Natural killer cell treated with Interleukin-12 subunit alpha and Interleukin-12 subunit beta and Interleukin-15 and Interleukin-18, amount 100 ng/mL, for 72 hours (primary cell): ENCODE results near the gene RAB12. TPM values are rescaled to one million over a fixed set of nuclear protein-coding genes. Genes with fewer than 3 reads are reported as not detected.
"Not testable (repeated sequence)": the region's sequence is repeated elsewhere in the genome, so short reads cannot be mapped to it uniquely, and the experiment has no call there.

Experiments used
- ATAC-seq, 2 donors: fragments of 150-1000 bp; cut with Tn5 transposase in 1 of 2; sonication (Bioruptor Pico), chemical (Tn5 transposase) in 1 of 2; 2 replicates each; pipeline ENCODE4 v1.10.0; 2021
- DNase-seq: peaks from one replicate; pipeline ENCODE4 v3.0.0; 2022; ENCODE audit warnings: low spot score
- H3K27ac Mint-ChIP-seq, 2 donors: 1 replicate in 1 of 2; 2 replicates in 1 of 2; pipeline ENCODE4 v1.8.0; 2022; ENCODE audit warnings: mixed read lengths in 2 of 2, mild to moderate bottlenecking in 1 of 2, moderate library complexity in 1 of 2
- H3K27me3 Mint-ChIP-seq, 2 donors: 1 replicate in 1 of 2; 2 replicates in 1 of 2; pipeline ENCODE4 v1.8.0; 2022; ENCODE audit warnings: mixed read lengths in 2 of 2
- H3K36me3 Mint-ChIP-seq: one replicate; pipeline ENCODE4 v1.8.0; 2022; ENCODE audit warnings: mixed read lengths
- H3K4me1 Mint-ChIP-seq, 2 donors: 1 replicate in 1 of 2; 2 replicates in 1 of 2; pipeline ENCODE4 v1.8.0; 2022; ENCODE audit warnings: low read depth in 2 of 2, mixed read lengths in 2 of 2, mild to moderate bottlenecking in 1 of 2
- H3K4me3 Mint-ChIP-seq: one replicate; pipeline ENCODE4 v1.8.0; 2022; ENCODE audit warnings: mixed read lengths
- H3K9me3 Mint-ChIP-seq: 2 replicates; pipeline ENCODE4 v1.8.0; 2022; ENCODE audit warnings: mixed read lengths
- total RNA-seq, 2 donors: library from RNA; stranded (reverse); gene quantifications; one replicate each; pipeline ENCODE4 v1.2.3, GENCODE V29; 2022

RAB12 gene, protein sequence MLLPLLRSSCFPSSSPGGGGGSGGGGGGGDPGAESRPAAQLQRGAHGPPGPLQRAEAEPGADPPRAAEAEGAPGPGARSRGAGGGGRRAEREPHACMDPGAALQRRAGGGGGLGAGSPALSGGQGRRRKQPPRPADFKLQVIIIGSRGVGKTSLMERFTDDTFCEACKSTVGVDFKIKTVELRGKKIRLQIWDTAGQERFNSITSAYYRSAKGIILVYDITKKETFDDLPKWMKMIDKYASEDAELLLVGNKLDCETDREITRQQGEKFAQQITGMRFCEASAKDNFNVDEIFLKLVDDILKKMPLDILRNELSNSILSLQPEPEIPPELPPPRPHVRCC
- 10 to 100 TPM; 19.1 to 33.0 TPM for total RNA-seq

DNA sequence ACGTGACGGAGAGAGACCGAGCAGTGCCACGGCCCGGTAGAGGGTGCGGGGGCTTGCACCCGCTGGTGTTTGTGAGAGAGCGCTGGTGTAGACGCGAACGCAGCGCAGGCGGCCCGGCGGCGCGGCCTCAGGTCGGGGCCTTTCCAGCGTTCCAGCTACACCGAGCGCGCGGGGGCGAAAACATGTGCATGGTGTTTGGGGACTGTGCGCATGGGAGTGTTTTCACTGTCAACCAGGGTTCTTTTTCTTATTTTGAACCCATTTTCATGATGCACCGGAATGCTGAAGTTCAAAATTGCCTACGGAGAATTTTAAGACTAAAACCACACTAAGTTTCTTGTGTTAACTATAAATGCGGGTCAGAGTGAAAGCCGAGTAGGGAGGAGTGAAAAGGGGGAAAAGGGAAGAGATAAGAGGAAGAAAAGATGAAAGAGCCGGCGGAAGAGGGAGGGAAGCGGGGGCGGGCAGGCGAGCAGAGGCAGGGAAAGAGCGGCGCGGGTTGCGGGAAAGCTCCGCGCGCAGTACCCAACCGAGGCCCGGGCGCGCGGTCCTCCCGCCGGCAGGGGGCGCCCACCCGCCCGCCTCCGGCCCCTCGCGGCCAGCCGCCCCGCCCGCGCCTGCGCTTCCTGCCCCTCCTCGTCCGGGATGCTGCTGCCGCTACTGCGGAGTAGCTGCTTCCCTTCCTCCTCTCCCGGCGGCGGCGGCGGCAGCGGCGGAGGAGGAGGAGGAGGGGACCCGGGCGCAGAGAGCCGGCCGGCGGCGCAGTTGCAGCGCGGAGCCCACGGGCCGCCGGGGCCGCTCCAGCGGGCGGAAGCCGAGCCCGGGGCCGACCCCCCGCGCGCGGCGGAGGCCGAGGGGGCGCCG lies at the start of gene RAB12:
TSS of gene RAB12 (plus strand) at position 643 of the 864 bp plus-strand sequence. CDS start at position 646, 3 bp downstream.
- Mint-ChIP-seq H3K27me3 (peaks cover 0 to 9% of the 10 kb centered on the region in 2 donors), H3K9me3 (no peaks in the 10 kb centered on the region), H3K4me3 (peak within 1 kb of the TSS; percentile 92), H3K27ac (peak within 1 kb of the TSS; percentile 82 to 94), H3K4me1 (peaks cover 45 to 48% of the 10 kb centered on the region in 2 donors), H3K36me3 (peaks cover 11% of the 10 kb centered on the region)
- peak; percentile 94 to 96 for ATAC-seq
- DNase-seq = peak; percentile 93

DNA sequence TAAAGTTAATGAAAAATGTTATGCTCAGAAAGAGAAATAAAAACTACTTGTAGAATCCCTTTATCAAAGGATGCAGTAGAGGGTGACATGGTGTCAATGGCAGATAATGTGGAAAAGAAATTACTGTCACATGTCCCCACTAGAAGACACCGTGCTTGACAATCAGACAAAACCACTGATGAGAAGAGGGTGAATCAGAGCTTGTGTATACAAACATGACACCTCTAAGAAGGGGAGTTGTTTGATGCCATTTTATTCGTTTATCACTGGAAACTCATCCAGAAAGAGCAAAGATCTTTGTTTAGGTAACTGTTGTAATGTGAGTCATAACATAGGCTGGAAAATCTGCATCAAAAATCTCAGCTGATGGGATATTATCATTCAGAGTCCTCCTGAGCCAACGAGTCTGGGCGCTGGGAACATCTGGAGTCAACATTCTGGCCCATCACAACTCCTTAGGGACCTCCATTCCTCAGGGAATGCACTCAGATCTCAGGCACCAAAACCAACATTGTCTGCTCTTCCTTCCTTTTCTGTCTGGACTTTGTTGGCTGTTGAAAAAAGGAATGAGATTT lies 49.5 kb upstream of the RAB12 start:
- no peak overlapping the region for H3K4me3 Mint-ChIP-seq
- ATAC-seq = no peak
- peaks cover 4 to 22% of the 10 kb centered on the region in 2 donors for H3K27me3 Mint-ChIP-seq
- H3K36me3 Mint-ChIP-seq = no peaks in the 10 kb centered on the region
- no peaks in the 10 kb centered on the region for H3K9me3 Mint-ChIP-seq
- H3K27ac Mint-ChIP-seq = no peak overlapping the region
- no peaks in the 10 kb centered on the region for H3K4me1 Mint-ChIP-seq
- DNase-seq = no peak

- Mint-ChIP-seq H3K9me3 (no peaks in the 10 kb centered on the region), H3K36me3 (no peaks in the 10 kb centered on the region), H3K4me1 (no peaks in the 10 kb centered on the region), H3K27ac (no peak overlapping the region), H3K27me3 (peaks cover 4 to 22% of the 10 kb centered on the region in 2 donors), H3K4me3 (no peak overlapping the region)
- no peak for DNase-seq
- no peak for ATAC-seq
Measured at GRCh38 chr18:8561123-8561910, 47.9 kb upstream of the RAB12 start.

DNA sequence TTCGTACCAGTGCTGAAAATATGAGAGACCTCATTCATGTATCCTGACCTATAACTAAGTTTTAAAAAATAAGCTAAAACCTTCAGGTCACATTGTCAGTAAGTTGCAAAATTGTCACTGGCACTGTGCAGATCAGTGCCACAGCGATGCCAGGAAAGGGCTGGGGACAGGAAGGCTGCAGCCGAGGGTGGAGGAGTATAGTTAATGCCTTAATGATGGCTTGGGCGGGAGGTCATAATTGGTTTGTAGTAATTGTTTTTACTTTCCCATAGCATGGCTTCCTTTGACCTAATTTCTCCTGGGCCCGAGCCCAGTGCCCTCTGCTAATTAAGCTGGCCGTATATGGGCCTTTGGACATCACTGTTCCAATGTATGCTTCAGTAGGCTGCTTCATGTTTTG lies 47.2 kb upstream of the RAB12 start:
- H3K9me3 Mint-ChIP-seq = no peaks in the 10 kb centered on the region
- peaks cover 4 to 19% of the 10 kb centered on the region in 2 donors for H3K27me3 Mint-ChIP-seq
- H3K27ac Mint-ChIP-seq = no peak overlapping the region
- H3K4me3 Mint-ChIP-seq = no peak overlapping the region
- ATAC-seq (no peak), DNase-seq (no peak)
- no peaks in the 10 kb centered on the region for H3K36me3 Mint-ChIP-seq
- no peaks in the 10 kb centered on the region for H3K4me1 Mint-ChIP-seq

GRCh38 chr18:8562919-8563318 lies 46.3 kb upstream of the RAB12 start:
- H3K4me3 Mint-ChIP-seq = no peak overlapping the region
- peaks cover 4 to 12% of the 10 kb centered on the region in 2 donors for H3K27me3 Mint-ChIP-seq
- H3K4me1 Mint-ChIP-seq = no peaks in the 10 kb centered on the region
- no peaks in the 10 kb centered on the region for H3K9me3 Mint-ChIP-seq
- no peak overlapping the region for H3K27ac Mint-ChIP-seq
- no peak for ATAC-seq
- H3K36me3 Mint-ChIP-seq = no peaks in the 10 kb centered on the region
- DNase-seq = no peak

DNA sequence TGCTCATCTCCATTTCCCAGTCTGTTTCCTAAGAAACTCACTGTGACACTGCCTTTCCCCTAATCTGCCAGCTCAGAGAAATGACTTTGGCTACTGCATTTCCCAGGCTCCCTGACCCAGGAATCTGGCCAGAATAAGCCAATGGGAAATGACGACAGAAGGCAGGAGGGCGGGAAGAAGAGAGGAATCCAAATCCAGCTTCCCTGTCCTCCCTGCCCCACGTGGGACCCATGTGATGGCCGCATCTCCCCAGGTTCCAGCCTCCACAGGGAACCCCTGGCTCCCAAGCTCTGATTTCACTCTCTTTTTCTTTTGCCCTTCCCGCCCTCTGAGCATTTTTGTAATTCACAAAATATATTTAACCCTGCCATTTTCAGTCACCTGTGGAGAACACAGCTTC lies 37.8 kb upstream of the RAB12 start:
- Mint-ChIP-seq H3K4me1 (no peaks in the 10 kb centered on the region), H3K27me3 (peaks cover 7% of the 10 kb centered on the region in 2 donors), H3K9me3 (peaks cover 5% of the 10 kb centered on the region), H3K36me3 (no peaks in the 10 kb centered on the region), H3K4me3 (no peak overlapping the region), H3K27ac (no peak overlapping the region)
- no peak for ATAC-seq
- no peak for DNase-seq

- H3K4me3 Mint-ChIP-seq, H3K4me1 Mint-ChIP-seq, H3K36me3 Mint-ChIP-seq, H3K27ac Mint-ChIP-seq, H3K9me3 Mint-ChIP-seq, ATAC-seq, DNase-seq: not testable (repeated sequence)
- peaks cover 15 to 16% of the 10 kb centered on the region in 2 donors for H3K27me3 Mint-ChIP-seq
Measured at GRCh38 chr18:8573766-8574165, 35.5 kb upstream of the RAB12 start.

- Mint-ChIP-seq H3K36me3 (peaks cover 2% of the 10 kb centered on the region), H3K9me3 (peaks cover 2% of the 10 kb centered on the region), H3K4me1 (no peaks in the 10 kb centered on the region), H3K27ac (no peak overlapping the region), H3K4me3 (no peak overlapping the region), H3K27me3 (peaks cover 16 to 17% of the 10 kb centered on the region in 2 donors)
- DNase-seq (no peak), ATAC-seq (no peak)
Measured at GRCh38 chr18:8584798-8585197, 24.4 kb upstream of the RAB12 start.

- H3K27ac Mint-ChIP-seq = no peak overlapping the region
- ATAC-seq = no peak
Measured at GRCh38 chr18:8586941-8587340, 22.3 kb upstream of the RAB12 start.

DNA sequence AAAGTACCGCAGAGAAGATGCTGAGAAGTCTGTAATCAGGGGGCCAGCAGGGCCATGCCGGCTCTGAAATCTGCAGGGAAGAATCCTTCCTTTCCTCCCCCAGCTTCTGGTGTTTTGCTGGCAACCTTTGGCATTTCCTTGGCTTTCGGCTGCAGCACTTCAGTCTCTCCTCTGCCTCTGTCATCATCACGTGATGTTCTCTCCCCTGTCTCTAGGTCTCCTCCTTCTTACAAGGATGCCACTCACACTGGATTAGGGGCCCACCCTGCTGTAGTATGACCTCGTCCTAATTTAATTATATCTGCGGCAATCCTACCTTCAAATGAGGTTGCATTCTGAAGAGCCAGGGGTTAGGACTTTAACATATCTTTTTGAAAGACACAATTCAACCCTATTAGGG lies 13.8 kb upstream of the RAB12 start:
- no peak overlapping the region for H3K4me3 Mint-ChIP-seq
- peaks cover 0 to 5% of the 10 kb centered on the region in 2 donors for H3K27me3 Mint-ChIP-seq
- H3K27ac Mint-ChIP-seq = no peak overlapping the region
- DNase-seq = no peak
- no peak for ATAC-seq
- H3K4me1 Mint-ChIP-seq = no peaks in the 10 kb centered on the region
- H3K9me3 Mint-ChIP-seq = no peaks in the 10 kb centered on the region
- no peaks in the 10 kb centered on the region for H3K36me3 Mint-ChIP-seq

More at GRCh38 chr18:8586941-8587340, 22.3 kb upstream of the RAB12 start:
- Mint-ChIP-seq H3K9me3 (peaks cover 6% of the 10 kb centered on the region), H3K4me3 (no peak overlapping the region), H3K27me3 (peaks cover 7 to 17% of the 10 kb centered on the region in 2 donors), H3K36me3 (peaks cover 7% of the 10 kb centered on the region), H3K4me1 (no peaks in the 10 kb centered on the region)
- DNase-seq = no peak

DNA sequence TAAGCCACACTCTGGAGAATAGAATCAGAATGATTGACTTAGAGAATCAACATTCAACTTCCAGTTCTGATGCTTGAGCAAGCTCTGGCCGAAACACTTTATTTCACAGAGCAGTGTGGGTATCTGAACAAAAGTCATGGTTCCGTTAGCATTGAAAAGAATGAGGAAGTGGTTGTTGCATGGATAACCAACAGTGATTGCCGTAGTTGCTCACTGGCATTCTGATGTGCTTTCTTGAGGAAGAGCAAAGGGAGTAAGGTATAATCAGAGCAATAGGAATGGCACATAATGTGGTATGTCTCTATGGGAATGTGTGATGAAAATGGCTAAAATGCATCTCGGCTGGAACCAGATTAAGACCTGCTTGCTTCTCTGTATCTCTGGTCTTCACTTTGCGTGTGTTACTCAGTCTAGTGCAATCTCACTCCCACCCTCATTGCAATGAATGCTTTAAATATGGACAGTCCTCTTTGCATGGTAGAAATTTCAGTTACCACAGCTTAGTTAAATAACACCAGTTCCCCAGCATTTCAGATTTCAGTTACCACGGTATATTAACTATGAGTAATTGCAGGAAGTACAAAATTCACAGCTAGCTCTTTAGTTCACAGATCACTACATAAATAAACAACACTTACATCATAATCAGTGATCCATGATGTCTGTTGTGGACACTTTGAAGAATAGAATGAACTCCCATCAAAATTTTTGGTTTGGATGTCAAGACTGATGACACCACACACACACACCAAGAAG lies 7.8 kb upstream of the RAB12 start:
- ATAC-seq = peak; percentile 75 to 91

DNA sequence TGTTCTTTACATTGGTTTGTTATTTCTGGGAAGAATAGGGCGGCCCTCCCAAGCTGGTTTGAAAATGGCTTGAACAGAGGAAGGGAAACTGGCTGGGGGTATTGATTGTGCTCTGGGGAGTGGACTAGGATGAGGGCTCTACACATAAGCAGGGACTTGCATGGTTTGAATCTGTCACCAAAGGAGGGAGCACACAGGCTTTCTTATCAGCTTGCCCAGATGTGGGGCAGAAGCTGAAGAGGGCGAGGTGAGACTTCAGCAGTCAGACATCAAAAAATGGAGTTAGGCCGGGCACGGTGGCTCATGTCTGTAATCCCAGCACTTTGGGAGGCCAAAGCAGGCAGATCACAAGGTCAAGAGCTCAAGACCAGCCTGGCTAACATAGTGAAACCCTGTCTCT lies 7.2 kb upstream of the RAB12 start:
- peak overlapping the region; percentile 47 to 83 for H3K27ac Mint-ChIP-seq
- no peaks in the 10 kb centered on the region for H3K36me3 Mint-ChIP-seq
- DNase-seq (no peak), ATAC-seq (no peak)
- peaks cover 0 to 23% of the 10 kb centered on the region in 2 donors for H3K27me3 Mint-ChIP-seq
- peak overlapping the region; percentile 77 for H3K4me3 Mint-ChIP-seq
- H3K9me3 Mint-ChIP-seq = no peaks in the 10 kb centered on the region
- H3K4me1 Mint-ChIP-seq = peaks cover 26 to 30% of the 10 kb centered on the region in 2 donors

More for the DNA sequence above, 7.8 kb upstream of the RAB12 start:
- peaks cover 26 to 30% of the 10 kb centered on the region in 2 donors for H3K4me1 Mint-ChIP-seq
- H3K27me3 Mint-ChIP-seq = peaks cover 0 to 23% of the 10 kb centered on the region in 2 donors
- no peaks in the 10 kb centered on the region for H3K36me3 Mint-ChIP-seq
- H3K9me3 Mint-ChIP-seq = no peaks in the 10 kb centered on the region
- H3K4me3 Mint-ChIP-seq = peak overlapping the region; percentile 77
- peak overlapping the region; percentile 47 to 83 for H3K27ac Mint-ChIP-seq
- DNase-seq = no peak
